Measurements from ENCODE around the gene SRY.

DNA sequence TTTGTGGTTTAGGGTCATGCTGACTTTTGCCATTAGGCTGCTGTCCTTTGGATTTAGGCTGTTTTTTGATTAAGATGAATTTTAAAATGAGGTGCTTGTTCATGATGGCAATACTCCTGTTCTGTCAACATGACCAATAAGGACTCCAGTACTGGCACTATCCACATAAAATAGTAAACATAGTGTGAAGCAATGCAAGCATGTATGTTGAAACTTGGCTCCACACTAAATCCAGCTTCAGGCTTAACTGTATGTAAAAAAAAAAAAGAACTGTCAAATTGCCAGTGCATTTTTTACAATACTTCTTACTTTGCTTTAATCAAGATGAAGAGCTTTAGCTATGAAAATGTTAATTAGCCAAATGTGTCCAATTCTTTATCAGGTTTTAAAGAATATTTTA, 47.7 kb upstream of the SRY start:
- TF ChIP-seq POLR2A (IDR thresholded peaks at IDR 0.05): no peak
- TF ChIP-seq, protein P1, sequence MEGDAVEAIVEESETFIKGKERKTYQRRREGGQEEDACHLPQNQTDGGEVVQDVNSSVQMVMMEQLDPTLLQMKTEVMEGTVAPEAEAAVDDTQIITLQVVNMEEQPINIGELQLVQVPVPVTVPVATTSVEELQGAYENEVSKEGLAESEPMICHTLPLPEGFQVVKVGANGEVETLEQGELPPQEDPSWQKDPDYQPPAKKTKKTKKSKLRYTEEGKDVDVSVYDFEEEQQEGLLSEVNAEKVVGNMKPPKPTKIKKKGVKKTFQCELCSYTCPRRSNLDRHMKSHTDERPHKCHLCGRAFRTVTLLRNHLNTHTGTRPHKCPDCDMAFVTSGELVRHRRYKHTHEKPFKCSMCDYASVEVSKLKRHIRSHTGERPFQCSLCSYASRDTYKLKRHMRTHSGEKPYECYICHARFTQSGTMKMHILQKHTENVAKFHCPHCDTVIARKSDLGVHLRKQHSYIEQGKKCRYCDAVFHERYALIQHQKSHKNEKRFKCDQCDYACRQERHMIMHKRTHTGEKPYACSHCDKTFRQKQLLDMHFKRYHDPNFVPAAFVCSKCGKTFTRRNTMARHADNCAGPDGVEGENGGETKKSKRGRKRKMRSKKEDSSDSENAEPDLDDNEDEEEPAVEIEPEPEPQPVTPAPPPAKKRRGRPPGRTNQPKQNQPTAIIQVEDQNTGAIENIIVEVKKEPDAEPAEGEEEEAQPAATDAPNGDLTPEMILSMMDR (IDR thresholded peaks at IDR 0.05): no peak
- no peak for TF ChIP-seq EP300 (IDR thresholded peaks at IDR 0.05)
